Daoy (cell line): ENCODE measurements around the gene NSMCE1. TPM values are rescaled to one million over a fixed set of nuclear protein-coding genes. Genes with fewer than 3 reads are reported as not detected.

ENCODE experiments used
- DNase-seq: peaks from one replicate; pipeline ENCODE4 v3.0.0-alpha.2; 2015; ENCODE audit warnings: low read depth
- total RNA-seq: library from RNA; depleted of rRNA; stranded (reverse); fragments of >200 nt; shearing (Covaris generic); gene quantifications from 2 replicates; pipeline ENCODE4 v1.2.3, GENCODE V29; 2014; rRNA removed

The NSMCE1 gene
- total RNA-seq, result 64.6 and 68.8 TPM in 2 replicates

- DNase-seq, result peak; percentile 96
These were observed at the start of gene NSMCE1 for GRCh38 chr16:27268376-27269299. Gene NSMCE1 (minus strand): TSS chr16:27268772. CDS start chr16:27257570, 11,202 bp downstream.

- no peak for DNase-seq
These were observed 49.3 kb upstream of the NSMCE1 start for GRCh38 chr16:27317738-27318391.

GRCh38 chr16:27317320-27317719, 48.7 kb upstream of the NSMCE1 start:
- no peak for DNase-seq

- DNase-seq, result no peak
These were observed 47.6 kb upstream of the NSMCE1 start for GRCh38 chr16:27316038-27316680.

GRCh38 chr16:27315333-27316037, 46.9 kb upstream of the NSMCE1 start:
- peak; percentile 57 for DNase-seq

GRCh38 chr16:27314986-27315332, 46.4 kb upstream of the NSMCE1 start:
- DNase-seq, result no peak

- peak; percentile 64 for DNase-seq
These were observed 45.7 kb upstream of the NSMCE1 start for GRCh38 chr16:27314161-27314723.

GRCh38 chr16:27313422-27314160, 45.0 kb upstream of the NSMCE1 start, which contains the start of gene IL4R:
Gene IL4R (plus strand): TSS chr16:27313974. CDS start chr16:27340204, 26,230 bp downstream.
- peak; percentile 46 for DNase-seq

GRCh38 chr16:27312580-27313421, 44.2 kb upstream of the NSMCE1 start:
- no peak for DNase-seq

- DNase-seq, result no peak
These were observed 43.3 kb upstream of the NSMCE1 start for GRCh38 chr16:27311897-27312303.

GRCh38 chr16:27311448-27311830, 42.9 kb upstream of the NSMCE1 start:
- peak; percentile 17 for DNase-seq

- DNase-seq, result no peak
These were observed 42.2 kb upstream of the NSMCE1 start for GRCh38 chr16:27310576-27311447.

- DNase-seq, result no peak
These were observed 40.2 kb upstream of the NSMCE1 start for GRCh38 chr16:27308792-27309191.

- no peak for DNase-seq
These were observed 37.4 kb upstream of the NSMCE1 start for GRCh38 chr16:27305839-27306442.

- DNase-seq, result no peak
These were observed 36.5 kb upstream of the NSMCE1 start for GRCh38 chr16:27304881-27305745.

GRCh38 chr16:27304102-27304501, 35.5 kb upstream of the NSMCE1 start:
- no peak for DNase-seq
